HepG2 (cell line): ENCODE measurements around the gene MB. TPM values are rescaled to one million over a fixed set of nuclear protein-coding genes. Genes with fewer than 3 reads are reported as not detected.

Experiments used
- ATAC-seq: fragments of 200-7000 bp; cut with Tn5 transposase; 3 replicates; pipeline ENCODE4 v1.9.1; 2020; ENCODE audit warnings: mild to moderate bottlenecking, moderate library complexity
- BruUV-seq: library from RNA; stranded (reverse); fragments of 400-500 nt; replicated peaks from 2 replicates; lab custom pipeline; 2021; lab: Mats Ljungman, UMichigan
- CTCF ChIA-PET: fragments of 300-600 bp; formaldehyde crosslinking; extraction: SDS; loops from one replicate; lab custom pipeline; 2021; ENCODE audit warnings: low total read pairs, inconsistent platforms, low intra/inter-chr PET ratio; lab: Yijun Ruan, JAX
- POLR2A ChIA-PET: fragments of 350-600 bp; sonication (Branson Sonifier 250); formaldehyde crosslinking; loops from one replicate; lab custom pipeline; 2020; ENCODE audit warnings: antibody characterized with exemption, inconsistent platforms; lab: Yijun Ruan, JAX
- DNase-seq: peaks from one replicate; pipeline ENCODE4 v3.0.0-alpha.2; 2015; ENCODE audit warnings: low spot score
- FAIRE-seq: peaks from 3 replicates; lab custom pipeline; 2011; peaks lifted over from hg19 to GRCh38; lab: Jason Lieb, UNC
- H2AFZ ChIP-seq: one replicate; pipeline ENCODE4 v1.6.1; 2011; ENCODE audit warnings: low read length, inconsistent platforms
- H3K27ac ChIP-seq: fragments of 300-600 bp; 3 replicates; pipeline ENCODE4 v1.8.0; 2011; ENCODE audit warnings: mixed run types, mild to moderate bottlenecking, mixed read lengths, low read length, inconsistent platforms; ENCODE audit not compliant: insufficient read depth; ENCODE audit errors: extremely low read length
- H3K27me3 ChIP-seq, 2 experiments: fragments of 200-600 bp in 1 of 2; 2 replicates in 1 of 2; 3 replicates in 1 of 2; pipeline versions ENCODE4 v1.6.0 to v1.8.0; 2011; ENCODE audit warnings: low read length in 2 of 2, mild to moderate bottlenecking in 2 of 2, moderate library complexity in 2 of 2, inconsistent platforms in 1 of 2; ENCODE audit not compliant: insufficient read depth in 2 of 2, control insufficient read depth in 1 of 2
- H3K36me3 ChIP-seq, 2 experiments: fragments of 200-600 bp in 1 of 2; replicated peaks in 1 of 2; 2 replicates in 1 of 2; 3 replicates in 1 of 2; pipeline versions ENCODE4 v1.5.1 to v1.8.0; 2011; ENCODE audit warnings: low read length in 2 of 2, inconsistent platforms in 1 of 2; ENCODE audit not compliant: insufficient read depth in 2 of 2, control insufficient read depth in 1 of 2
- H3K4me1 ChIP-seq: 2 replicates; pipeline ENCODE4 v1.5.1; 2012; ENCODE audit warnings: low read length, inconsistent platforms; ENCODE audit not compliant: insufficient read depth
- H3K4me2 ChIP-seq: 2 replicates; pipeline ENCODE4 v1.6.0; 2011; ENCODE audit warnings: low read depth, low read length, inconsistent platforms
- H3K4me3 ChIP-seq, 3 experiments: fragments of 200-600 bp in 1 of 3; sonication (generic), shearing (Covaris generic) in 1 of 3; replicated peaks in 1 of 3; 2 replicates each; pipeline ENCODE4 v1.5.1; 2011 to 2016; ENCODE audit warnings: low read length in 3 of 3, inconsistent platforms in 2 of 3, low read depth in 2 of 3, mild to moderate bottlenecking in 2 of 3, control low read depth in 1 of 3, mixed read lengths in 1 of 3; ENCODE audit not compliant: insufficient read depth in 1 of 3
- H3K79me2 ChIP-seq: one replicate; pipeline ENCODE4 v1.6.1; 2011; ENCODE audit warnings: low read length, inconsistent platforms; ENCODE audit not compliant: insufficient read depth
- H3K9ac ChIP-seq: 2 replicates; pipeline ENCODE4 v1.6.0; 2011; ENCODE audit warnings: mild to moderate bottlenecking, low read depth, low read length, inconsistent platforms; ENCODE audit not compliant: insufficient read depth
- H3K9me3 ChIP-seq: 2 replicates; pipeline ENCODE4 v1.5.1; 2012; ENCODE audit warnings: mild to moderate bottlenecking, low read length
- H4K20me1 ChIP-seq: 2 replicates; pipeline ENCODE4 v1.6.0; 2011; ENCODE audit warnings: inconsistent platforms, mild to moderate bottlenecking, low read length, moderate library complexity; ENCODE audit not compliant: insufficient read depth
- AKAP8 ChIP-seq: sonication (generic); formaldehyde crosslinking; IDR thresholded peaks from 2 replicates; pipeline ENCODE4 v1.5.1; 2020; ENCODE audit warnings: mild to moderate bottlenecking, missing genetic modification reagents
- CERS6 ChIP-seq: sonication (generic); formaldehyde crosslinking; IDR thresholded peaks from 2 replicates; pipeline ENCODE4 v1.5.0; 2020; ENCODE audit warnings: missing genetic modification reagents
- DMAP1 ChIP-seq: IDR thresholded peaks from 2 replicates; pipeline ENCODE4 v1.6.1; 2016
- ELK4 ChIP-seq: sonication (generic); formaldehyde crosslinking; IDR thresholded peaks from 2 replicates; pipeline ENCODE4 v1.9.0; 2021; ENCODE audit warnings: missing genetic modification reagents, borderline replicate concordance
- HDAC1 ChIP-seq: sonication (generic); formaldehyde crosslinking; IDR thresholded peaks from 2 replicates; pipeline ENCODE4 v1.5.1; 2020; ENCODE audit warnings: mild to moderate bottlenecking, missing genetic modification reagents
- HDAC6 ChIP-seq: fragments of 200-600 bp; sonication (generic); IDR thresholded peaks from 2 replicates; pipeline ENCODE4 v1.7.0; 2017; ENCODE audit warnings: mild to moderate bottlenecking, antibody characterized with exemption, low read length, low read depth
- LBX2 ChIP-seq: sonication (generic); formaldehyde crosslinking; IDR thresholded peaks from 2 replicates; pipeline ENCODE4 v1.5.0; 2020; ENCODE audit warnings: missing genetic modification reagents, mild to moderate bottlenecking, borderline replicate concordance
- NFIC ChIP-seq: IDR thresholded peaks from 2 replicates; pipeline ENCODE4 v1.6.1; 2012; ENCODE audit warnings: mild to moderate bottlenecking, low read length, inconsistent platforms
- NFYB ChIP-seq: sonication (generic); formaldehyde crosslinking; IDR thresholded peaks from 2 replicates; pipeline ENCODE4 v1.4.0; 2020; ENCODE audit warnings: missing genetic modification reagents
- NFYC ChIP-seq: IDR thresholded peaks from 2 replicates; pipeline ENCODE4 v1.6.1; 2016; ENCODE audit warnings: missing genetic modification reagents, missing compliant biosample characterization
- PHF5A ChIP-seq: IDR thresholded peaks from one replicate; pipeline ENCODE4 v1.6.1; 2018; ENCODE audit warnings: low read depth, missing genetic modification reagents; ENCODE audit not compliant: unreplicated experiment
- RFXANK ChIP-seq: IDR thresholded peaks from 2 replicates; pipeline ENCODE4 v1.6.1; 2016
- SNRNP70 ChIP-seq: fragments of 200-400 bp; formaldehyde crosslinking; IDR thresholded peaks from 2 replicates; pipeline ENCODE4 v1.6.1; 2017; ENCODE audit warnings: mild to moderate bottlenecking, low read depth, low read length, moderate library complexity
- SOX13 ChIP-seq, 3 experiments: fragments of 450-650 bp in 1 of 3; sonication (generic) in 1 of 3; formaldehyde crosslinking in 1 of 3; IDR thresholded peaks in 2 of 3; conservative IDR thresholded peaks in 1 of 3; 2 replicates each; pipeline versions ENCODE4 v1.5.0 to v1.6.1; 2016 to 2020; ENCODE audit warnings: antibody characterized with exemption in 1 of 3, mild to moderate bottlenecking in 1 of 3, missing compliant biosample characterization in 1 of 3, missing genetic modification reagents in 1 of 3, moderate library complexity in 1 of 3
- SRSF9 ChIP-seq: fragments of 200-400 bp; formaldehyde crosslinking; IDR thresholded peaks from 2 replicates; pipeline ENCODE4 v1.6.1; 2018; ENCODE audit warnings: borderline replicate concordance, mild to moderate bottlenecking, low read depth, low read length; ENCODE audit not compliant: insufficient read depth, poor library complexity, severe bottlenecking
- SRY ChIP-seq: sonication (generic); formaldehyde crosslinking; IDR thresholded peaks from 2 replicates; pipeline ENCODE4 v1.8.0; 2022; ENCODE audit warnings: mild to moderate bottlenecking, missing genetic modification reagents
- ZIK1 ChIP-seq: sonication (generic); formaldehyde crosslinking; IDR thresholded peaks from 2 replicates; pipeline ENCODE4 v1.5.0; 2020; ENCODE audit warnings: mild to moderate bottlenecking, low read depth, missing genetic modification reagents, borderline replicate concordance
- ZNF44 ChIP-seq: sonication (generic); formaldehyde crosslinking; IDR thresholded peaks from 2 replicates; pipeline ENCODE4 v1.5.1; 2020; ENCODE audit warnings: mild to moderate bottlenecking, missing genetic modification reagents
- ZNF777 ChIP-seq: sonication (generic); formaldehyde crosslinking; IDR thresholded peaks from 2 replicates; pipeline ENCODE4 v1.4.0; 2020; ENCODE audit warnings: missing genetic modification reagents
- WGBS: methylation state at CpG from one replicate; pipeline ENCODE4 v1.1.6; 2017; ENCODE audit warnings: low lambda C conversion rate; 5-methylcytosine and 5-hydroxymethylcytosine counted together
- in situ Hi-C: cut with HindIII; loops from 2 replicates; pipeline ENCODE4 v1.10.0; 2017; ENCODE audit warnings: low pct_unique_long_range_greater_than_20kb; ENCODE audit not compliant: extremely low pct_ligation_motif_present
- intact Hi-C: fragments of 100-400 bp; cut with micrococcal nuclease; formaldehyde crosslinking; loops from one replicate; pipeline ENCODE4 v1.10.0; 2022; ENCODE audit not compliant: unreplicated experiment
- polyA plus RNA-seq, 8 experiments: library from polyadenylated mRNA; depleted of rRNA in 3 of 8; stranded (reverse) in 7 of 8; unstranded in 1 of 8; fragments of >200 nt; fragmentation: Illumina TruSeq in 4 of 8; extraction: Trizol in 4 of 8; gene quantifications; 2 replicates each; pipeline versions ENCODE4 v1.2.1 to v1.2.3, GENCODE V29; 2011 to 2016; ENCODE audit warnings: low read depth in 4 of 8, missing spikeins in 1 of 8, mixed read lengths in 1 of 8; ENCODE audit not compliant: insufficient read depth in 1 of 8
- total RNA-seq, 5 experiments: library from RNA; depleted of rRNA; stranded (reverse); fragments of >200 nt; fragmentation: Illumina TruSeq; extraction: Trizol; gene quantifications; 2 replicates each; pipeline ENCODE4 v1.2.3, GENCODE V29; 2016; ENCODE audit warnings: low read depth in 1 of 5

The MB gene
- total and polyA plus RNA-seq, 2 of the 13 experiments (the other 11 are each of a cell fraction or from before 2014, with no cell fraction given): 0.07 TPM; not detected in 1

GRCh38 chr22:35610741-35611140 lies 6.4 kb downstream of the MB start (continued):
- no peak for TF ChIP-seq ELK4 (CRISPR knock-in tag)
- TF ChIP-seq PHF5A (CRISPR knock-in tag): no peak
- no peak for TF ChIP-seq SNRNP70
- no peak for TF ChIP-seq ZNF777 (CRISPR knock-in tag)
- TF ChIP-seq ZNF44 (CRISPR knock-in tag): no peak
- TF ChIP-seq CERS6 (CRISPR knock-in tag): no peak
- TF ChIP-seq AKAP8 (CRISPR knock-in tag): no peak
- no peak for TF ChIP-seq SRY (CRISPR knock-in tag)
- TF ChIP-seq NFYC (CRISPR knock-in tag): no peak

- ATAC-seq: no peak
- no peaks in the 10 kb centered on the region for H3K79me2 ChIP-seq
- intact Hi-C loops: no loop called here
- TF ChIP-seq HDAC1 (CRISPR knock-in tag) (no peak), LBX2 (CRISPR knock-in tag) (no peak), SRSF9 (no peak), DMAP1 (no peak), HDAC6 (no peak), NFIC (no peak), NFYB (CRISPR knock-in tag) (no peak), RFXANK (CRISPR knock-in tag) (no peak), ZIK1 (no peak), SOX13 (IDR thresholded peaks at IDR 0.05) (no peak), SOX13 (CRISPR knock-in tag; conservative IDR thresholded peaks at IDR 0.05 in 1 of 2, IDR thresholded peaks at IDR 0.05 in 1 of 2) (no peak)
- TF ChIP-seq, all 625 proteins: peak for 0
- in situ Hi-C loops: no loop called here
- DNase-seq (no peak), FAIRE-seq (no peak)
- H3K36me3 ChIP-seq: no peaks in the 10 kb centered on the region
- no peaks in the 10 kb centered on the region for H3K9me3 ChIP-seq
- no peak overlapping the region for H3K9ac ChIP-seq
- WGBS: 61% methylated on average over 4 of the region's 4 CpGs
- no peak overlapping the region for H3K4me3 ChIP-seq
- ChIA-PET CTCF (no interaction called here), POLR2A (no interaction called here)
- H3K27ac ChIP-seq: no peak overlapping the region
- BruUV-seq: no TSS peak
- no peak overlapping the region for H3K4me2 ChIP-seq
- H2AFZ ChIP-seq: no peak overlapping the region
- H3K27me3 ChIP-seq: peaks cover 0 to 12% of the 10 kb centered on the region in 2 experiments; a peak in 1 of 5 replicates
- no peaks in the 10 kb centered on the region for H4K20me1 ChIP-seq
- H3K4me1 ChIP-seq: peaks cover 37% of the 10 kb centered on the region
Measured at GRCh38 chr22:35609761-35610160, 7.4 kb downstream of the MB start.
